HS-27A (cell line): Measurements from ENCODE around the gene GPR63.

Experiments
- DNase-seq: peaks from one replicate; pipeline ENCODE4 v3.0.0-alpha.2; 2012; ENCODE audit warnings: low read depth, missing footprints

Gene GPR63

GRCh38 chr6:96749891-96750290 lies 87.4 kb downstream of the GPR63 start:
- no peak for DNase-seq
